ENCODE measurements around the gene XRCC4. TPM values are rescaled to one million over a fixed set of nuclear protein-coding genes. Genes with fewer than 3 reads are reported as not detected.

Gene XRCC4
- total RNA-seq, 2 experiments from 2014 or later = 9.5 to 11.6 TPM

- ChIA-PET CTCF (no interaction called here), POLR2A (no interaction called here)
- Mint-ChIP-seq H3K4me1 (no peaks in the 10 kb centered on the region), H3K36me3 (ENCODE audit: low read depth) (no peaks in the 10 kb centered on the region), H3K9me3 (peaks cover 4% of the 10 kb centered on the region), H3K27ac (no peak overlapping the region), H3K27me3 (no peaks in the 10 kb centered on the region), H3K4me3 (no peak overlapping the region)
- DNase-seq = no peak
These were observed 286.5 kb downstream of the XRCC4 start for GRCh38 chr5:83363886-83364275.

DNA sequence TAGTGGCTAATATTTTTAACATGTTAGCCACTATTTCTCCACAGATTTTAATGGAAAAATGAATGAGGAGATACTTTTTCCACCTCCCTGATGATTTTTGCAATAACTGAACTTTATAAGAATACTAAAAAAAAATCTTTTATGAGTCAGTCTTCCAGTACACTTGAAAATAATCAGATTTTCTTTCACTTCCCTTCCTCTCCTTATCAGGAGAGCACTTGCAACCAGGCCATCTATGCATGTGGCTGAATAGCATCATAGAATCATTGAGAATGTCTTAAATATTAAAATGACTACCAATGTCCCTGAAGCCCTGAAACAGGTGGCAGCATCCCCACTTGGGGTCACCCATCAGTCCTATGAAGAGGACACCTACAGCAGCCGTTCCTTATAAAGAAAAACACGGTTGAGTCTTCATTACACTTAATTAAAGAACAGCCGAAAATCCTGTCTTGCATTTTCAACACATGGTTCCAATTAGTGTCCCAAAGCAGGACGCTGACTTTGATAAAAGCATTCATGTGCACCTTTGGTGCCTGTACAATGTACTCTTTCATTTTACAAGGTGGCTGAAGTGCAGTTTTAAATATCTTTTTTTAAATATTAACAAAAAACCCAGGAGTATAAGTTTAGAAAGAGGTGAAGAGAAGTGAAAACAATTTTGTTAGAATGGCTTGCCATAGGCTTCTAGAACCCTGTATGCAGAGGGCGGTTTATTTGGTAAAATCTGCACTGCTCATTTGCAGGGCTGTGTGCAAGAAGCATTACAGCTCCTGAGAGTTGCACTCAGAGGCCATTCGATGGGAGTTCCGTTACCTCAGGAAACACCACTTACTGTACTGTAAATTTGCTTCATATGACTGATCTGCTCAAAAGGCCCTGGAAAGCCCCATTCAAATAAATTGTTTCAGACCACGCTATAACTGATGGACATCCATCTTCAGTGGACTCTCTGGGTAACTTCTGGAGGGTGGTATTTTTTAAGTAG is 287.3 kb downstream of the XRCC4 start:
- ChIA-PET CTCF (no interaction called here), POLR2A (no interaction called here)
- H3K9me3 Mint-ChIP-seq = peaks cover 2% of the 10 kb centered on the region
- H3K27me3 Mint-ChIP-seq = no peaks in the 10 kb centered on the region
- no peaks in the 10 kb centered on the region for H3K4me1 Mint-ChIP-seq
- no peak for DNase-seq
- no peaks in the 10 kb centered on the region for H3K36me3 Mint-ChIP-seq (ENCODE audit: low read depth)
- H3K27ac Mint-ChIP-seq = no peak overlapping the region
- no peak overlapping the region for H3K4me3 Mint-ChIP-seq

DNA sequence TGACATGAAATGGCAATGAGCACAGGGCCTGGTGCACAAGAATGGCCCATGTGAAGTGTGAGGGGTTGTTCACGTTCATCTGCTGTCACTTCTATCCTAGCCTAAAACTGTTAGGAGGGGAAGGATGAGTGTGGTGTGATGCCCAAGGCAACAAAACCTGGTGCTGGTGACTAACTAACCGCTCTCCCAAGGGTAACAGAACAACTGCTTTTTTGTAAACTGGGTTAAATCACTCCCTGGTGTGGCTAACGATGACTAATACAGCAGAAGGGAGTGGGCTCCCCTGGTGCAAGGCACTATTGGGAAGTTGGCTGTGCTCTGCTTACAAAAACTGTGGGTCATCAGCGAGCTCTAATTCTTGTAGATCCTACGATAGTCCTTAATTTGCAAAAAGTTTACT is 291.0 kb downstream of the XRCC4 start:
- Mint-ChIP-seq H3K9me3 (peaks cover 2% of the 10 kb centered on the region), H3K27me3 (no peaks in the 10 kb centered on the region), H3K36me3 (ENCODE audit: low read depth) (no peaks in the 10 kb centered on the region), H3K27ac (no peak overlapping the region), H3K4me1 (no peaks in the 10 kb centered on the region), H3K4me3 (no peak overlapping the region)
- CTCF ChIA-PET = no interaction called here
- POLR2A ChIA-PET = no interaction called here
- DNase-seq = no peak

DNA sequence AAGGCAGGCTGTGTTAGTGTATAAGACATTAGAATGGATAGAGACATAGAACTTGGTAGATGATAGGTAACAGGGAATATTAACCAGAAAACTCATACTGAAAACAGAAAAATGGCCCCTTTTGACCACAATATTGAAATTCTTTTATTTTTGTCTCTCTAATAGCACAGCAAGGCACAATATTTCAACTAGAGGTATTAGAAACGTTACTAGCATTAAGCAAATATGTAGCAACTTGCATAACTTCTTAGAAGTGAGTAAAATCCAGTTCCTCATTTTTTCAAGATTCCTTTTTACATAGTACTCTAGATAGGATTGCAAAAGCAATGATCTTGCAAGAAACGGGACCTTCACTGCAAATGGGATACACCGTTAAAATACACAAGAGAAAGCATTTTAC is 291.5 kb downstream of the XRCC4 start:
- CTCF ChIA-PET = no interaction called here
- Mint-ChIP-seq H3K4me3 (no peak overlapping the region), H3K27me3 (no peaks in the 10 kb centered on the region), H3K27ac (no peak overlapping the region), H3K4me1 (no peaks in the 10 kb centered on the region), H3K36me3 (ENCODE audit: low read depth) (no peaks in the 10 kb centered on the region), H3K9me3 (no peaks in the 10 kb centered on the region)
- POLR2A ChIA-PET = no interaction called here
- DNase-seq = no peak

- H3K4me3 Mint-ChIP-seq = no peak overlapping the region
- POLR2A ChIA-PET = no interaction called here
These were observed 293.6 kb downstream of the XRCC4 start for GRCh38 chr5:83370957-83371356.

GRCh38 chr5:83371726-83372125 is 294.4 kb downstream of the XRCC4 start:
- Mint-ChIP-seq H3K9me3 (no peaks in the 10 kb centered on the region), H3K27ac (no peak overlapping the region), H3K27me3 (no peaks in the 10 kb centered on the region), H3K4me1 (no peaks in the 10 kb centered on the region), H3K4me3 (no peak overlapping the region), H3K36me3 (ENCODE audit: low read depth) (no peaks in the 10 kb centered on the region)
- CTCF ChIA-PET = no interaction called here
- POLR2A ChIA-PET = no interaction called here
- no peak for DNase-seq

More at GRCh38 chr5:83370957-83371356, 293.6 kb downstream of the XRCC4 start:
- no peaks in the 10 kb centered on the region for H3K36me3 Mint-ChIP-seq (ENCODE audit: low read depth)
- H3K4me1 Mint-ChIP-seq = no peaks in the 10 kb centered on the region
- H3K9me3 Mint-ChIP-seq = no peaks in the 10 kb centered on the region
- no peak for DNase-seq
- H3K27ac Mint-ChIP-seq = no peak overlapping the region
- CTCF ChIA-PET = no interaction called here
- no peaks in the 10 kb centered on the region for H3K27me3 Mint-ChIP-seq

DNA sequence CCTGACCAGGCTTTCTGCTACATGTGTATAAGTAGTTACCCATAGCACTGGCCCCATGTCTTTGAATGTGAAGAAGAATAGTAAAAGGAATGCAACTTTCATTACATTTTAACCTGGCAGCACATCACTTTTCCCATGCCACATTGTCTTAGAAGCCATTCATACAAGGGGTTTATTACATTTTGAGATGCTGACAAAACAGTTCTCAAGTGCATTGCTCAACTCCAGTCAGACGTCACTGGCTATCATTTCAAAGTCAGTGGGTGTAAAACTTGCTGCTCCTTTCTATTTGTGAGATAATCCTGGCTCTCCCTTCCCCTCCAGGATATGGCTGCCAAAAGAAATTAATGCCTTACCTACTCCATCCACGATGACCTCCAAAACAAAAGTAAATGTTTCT is 297.2 kb downstream of the XRCC4 start:
- Mint-ChIP-seq H3K27me3 (peaks cover 2% of the 10 kb centered on the region), H3K9me3 (no peaks in the 10 kb centered on the region), H3K4me1 (no peaks in the 10 kb centered on the region), H3K36me3 (ENCODE audit: low read depth) (no peaks in the 10 kb centered on the region), H3K27ac (no peak overlapping the region), H3K4me3 (no peak overlapping the region)
- ChIA-PET CTCF (no interaction called here), POLR2A (no interaction called here)
- no peak for DNase-seq

DNA sequence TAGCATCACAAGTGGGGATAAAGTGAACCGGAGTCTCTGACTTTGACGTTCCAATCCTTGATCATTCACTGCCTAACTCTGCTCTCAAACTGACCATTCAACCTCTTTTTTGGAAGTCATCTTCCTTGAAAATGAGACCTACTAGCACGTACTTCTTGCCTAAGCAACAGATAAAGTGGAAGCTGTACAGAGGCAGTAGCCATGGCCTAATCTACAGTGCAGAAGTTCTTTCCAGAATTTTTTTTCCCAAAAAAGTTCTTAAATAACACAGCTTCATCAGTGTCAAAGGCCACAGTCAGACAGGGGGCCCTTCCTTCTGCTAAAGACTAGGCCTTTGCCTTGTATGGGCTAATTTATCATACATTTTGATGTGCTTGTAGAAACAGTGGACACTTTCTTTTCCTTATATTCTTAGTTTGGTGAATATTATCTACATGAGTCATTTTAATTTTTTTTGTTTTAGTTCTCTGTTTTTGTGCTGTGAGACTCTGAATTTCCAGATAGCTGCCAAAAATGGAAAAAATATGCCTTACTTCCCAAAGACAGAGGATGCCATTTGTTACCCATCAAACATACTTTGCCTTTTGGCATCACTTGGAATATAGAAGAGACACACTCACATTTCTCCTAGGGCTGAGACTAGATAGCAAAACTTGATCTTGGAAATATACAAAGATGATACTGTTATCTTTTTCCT is 297.9 kb downstream of the XRCC4 start:
- H3K27ac Mint-ChIP-seq = no peak overlapping the region
- H3K9me3 Mint-ChIP-seq = no peaks in the 10 kb centered on the region
- H3K36me3 Mint-ChIP-seq (ENCODE audit: low read depth) = no peaks in the 10 kb centered on the region
- no peaks in the 10 kb centered on the region for H3K4me1 Mint-ChIP-seq
- no peak for DNase-seq
- no peak overlapping the region for H3K4me3 Mint-ChIP-seq
- ChIA-PET POLR2A (no interaction called here), CTCF (no interaction called here)
- H3K27me3 Mint-ChIP-seq = peaks cover 2% of the 10 kb centered on the region

DNA sequence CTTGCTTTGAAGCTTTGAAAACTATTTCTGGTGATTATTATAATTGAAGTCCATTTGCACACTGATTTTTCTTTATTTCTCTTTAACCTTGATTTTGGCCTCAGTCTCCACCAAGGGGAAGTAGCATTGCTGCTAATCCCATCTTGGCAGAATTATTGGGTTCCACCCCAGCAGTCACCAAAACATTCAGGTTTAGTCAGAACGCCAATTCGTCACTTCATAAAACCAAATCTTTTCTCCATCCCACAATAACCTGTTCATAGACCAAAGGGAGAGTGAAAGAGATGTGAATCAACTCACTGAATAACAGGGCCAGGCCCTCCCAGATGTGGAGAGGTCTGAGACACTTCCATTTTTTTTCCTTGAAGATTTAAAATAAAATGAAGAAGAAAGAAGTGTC is 299.1 kb downstream of the XRCC4 start:
- no peaks in the 10 kb centered on the region for H3K36me3 Mint-ChIP-seq (ENCODE audit: low read depth)
- peaks cover 2% of the 10 kb centered on the region for H3K27me3 Mint-ChIP-seq
- no peaks in the 10 kb centered on the region for H3K4me1 Mint-ChIP-seq
- H3K9me3 Mint-ChIP-seq = no peaks in the 10 kb centered on the region
- no peak overlapping the region for H3K4me3 Mint-ChIP-seq
- DNase-seq = no peak
- no peak overlapping the region for H3K27ac Mint-ChIP-seq
- POLR2A ChIA-PET = no interaction called here
- CTCF ChIA-PET = no interaction called here

DNA sequence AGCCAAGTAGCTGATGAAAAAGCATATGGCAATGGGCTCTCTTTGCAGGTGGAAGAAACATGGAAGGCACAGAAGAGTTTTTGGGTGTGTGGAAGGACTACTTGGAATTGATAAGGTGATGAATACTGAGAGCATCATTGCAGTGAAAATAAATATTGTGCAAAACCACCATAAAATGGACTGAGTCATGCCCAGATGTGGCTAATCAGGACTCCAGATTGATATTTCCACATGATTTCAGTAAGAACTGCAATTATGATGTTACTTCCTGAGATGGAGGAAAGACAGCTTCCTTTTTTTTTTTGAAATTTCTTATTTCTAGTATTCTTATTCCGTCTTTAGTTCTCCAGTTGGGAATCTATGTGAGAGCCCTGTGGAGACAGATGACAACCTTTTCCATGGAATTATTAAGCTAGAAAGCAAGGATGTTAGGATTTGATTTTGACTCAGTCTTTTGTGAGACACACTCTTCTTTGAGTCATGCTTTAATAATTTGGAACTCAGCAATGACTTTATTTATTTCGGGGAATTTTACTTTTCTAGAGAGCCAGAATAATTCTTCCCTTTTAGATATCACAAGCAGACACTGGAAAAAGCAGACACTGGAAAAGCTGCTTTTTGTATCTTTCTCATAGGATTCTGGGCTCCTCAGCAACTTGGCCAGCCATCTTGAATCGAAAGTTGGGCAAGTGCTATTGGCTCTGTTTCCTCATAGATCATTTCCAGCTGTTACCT is 300.0 kb downstream of the XRCC4 start:
- no peak for DNase-seq
- no peaks in the 10 kb centered on the region for H3K4me1 Mint-ChIP-seq
- H3K27me3 Mint-ChIP-seq = peaks cover 2% of the 10 kb centered on the region
- no peaks in the 10 kb centered on the region for H3K36me3 Mint-ChIP-seq (ENCODE audit: low read depth)
- H3K27ac Mint-ChIP-seq = no peak overlapping the region
- no peak overlapping the region for H3K4me3 Mint-ChIP-seq
- ChIA-PET POLR2A (no interaction called here), CTCF (no interaction called here)
- no peaks in the 10 kb centered on the region for H3K9me3 Mint-ChIP-seq

DNA sequence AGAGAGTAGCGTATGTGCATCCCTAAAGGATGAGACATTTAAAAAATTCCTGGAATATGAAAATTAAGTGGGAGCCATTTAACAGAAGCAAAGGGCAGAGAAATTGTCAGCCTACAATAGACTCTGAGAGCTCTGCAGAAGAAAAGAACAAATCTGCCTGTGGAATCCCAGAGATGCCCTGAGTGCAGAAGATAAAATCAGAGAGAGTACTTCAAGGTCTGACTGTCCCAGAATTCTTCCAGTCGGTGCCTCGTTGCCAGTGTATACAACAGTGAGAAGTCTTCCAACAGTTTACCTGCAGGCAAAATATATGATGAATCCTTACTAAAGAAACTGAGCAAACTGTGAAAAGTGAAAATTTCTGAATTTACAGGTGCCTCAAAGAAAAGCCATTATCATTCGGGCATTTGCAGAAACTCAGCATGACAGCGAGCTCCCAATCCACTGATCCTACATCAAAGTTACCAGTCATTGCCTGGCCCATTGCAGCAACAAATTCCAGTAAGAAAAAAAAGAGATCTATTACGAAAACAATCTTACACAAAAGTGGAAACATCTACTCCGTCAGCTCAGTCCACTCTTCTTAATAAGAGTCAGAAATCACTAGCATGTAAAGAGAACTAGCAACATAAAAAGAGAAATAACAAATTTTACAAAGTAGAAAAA is 301.4 kb downstream of the XRCC4 start:
- DNase-seq = no peak
- CTCF ChIA-PET = no interaction called here
- POLR2A ChIA-PET = no interaction called here
- H3K36me3 Mint-ChIP-seq (ENCODE audit: low read depth) = no peaks in the 10 kb centered on the region
- peaks cover 2% of the 10 kb centered on the region for H3K27me3 Mint-ChIP-seq
- no peaks in the 10 kb centered on the region for H3K4me1 Mint-ChIP-seq
- peaks cover 2% of the 10 kb centered on the region for H3K9me3 Mint-ChIP-seq
- H3K27ac Mint-ChIP-seq = no peak overlapping the region
- H3K4me3 Mint-ChIP-seq = no peak overlapping the region

DNA sequence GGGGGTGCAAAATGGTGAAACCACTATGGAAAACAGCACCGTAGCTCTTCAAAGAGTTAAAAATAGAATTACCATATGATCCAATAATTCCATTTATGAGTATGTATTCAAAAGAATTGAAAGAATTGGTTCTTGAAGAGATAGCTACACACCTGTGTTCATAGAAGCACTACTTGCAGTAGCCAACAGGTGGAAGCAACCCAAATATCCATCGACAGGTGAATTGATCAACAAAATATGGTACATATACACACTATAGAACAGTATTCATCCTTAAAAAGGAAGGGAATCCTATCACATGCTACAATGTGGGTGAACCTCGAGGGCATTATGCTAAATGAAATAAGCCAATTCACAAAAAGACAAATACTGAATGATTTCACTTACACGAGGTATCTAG is 308.5 kb downstream of the XRCC4 start:
- ChIA-PET POLR2A (no interaction called here), CTCF (no interaction called here)
- Mint-ChIP-seq H3K36me3 (ENCODE audit: low read depth) (no peaks in the 10 kb centered on the region), H3K4me3 (no peak overlapping the region), H3K27ac (no peak overlapping the region), H3K9me3 (peaks cover 4% of the 10 kb centered on the region), H3K4me1 (no peaks in the 10 kb centered on the region), H3K27me3 (no peaks in the 10 kb centered on the region)
- no peak for DNase-seq

DNA sequence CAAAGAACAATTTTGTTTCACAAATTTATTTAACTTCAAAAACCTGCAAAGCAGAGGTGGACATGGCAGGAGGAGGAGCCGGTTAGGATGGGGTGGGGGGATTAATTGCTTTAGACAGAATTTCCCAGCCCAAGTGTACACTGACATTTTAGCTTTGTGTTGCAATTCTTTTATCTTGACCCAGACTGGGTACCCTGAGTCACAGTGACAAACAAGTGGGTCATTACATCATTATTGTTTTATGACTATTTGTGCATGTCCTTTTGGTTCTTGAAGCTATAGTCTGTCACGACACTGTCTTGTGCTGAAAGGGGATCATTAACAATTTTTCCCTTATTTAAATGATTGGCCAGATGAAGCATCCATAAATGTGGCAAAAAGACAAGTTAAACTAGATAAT is 309.7 kb downstream of the XRCC4 start:
- DNase-seq = no peak
- ChIA-PET CTCF (no interaction called here), POLR2A (no interaction called here)
- H3K4me1 Mint-ChIP-seq = no peaks in the 10 kb centered on the region
- peaks cover 4% of the 10 kb centered on the region for H3K9me3 Mint-ChIP-seq
- no peaks in the 10 kb centered on the region for H3K36me3 Mint-ChIP-seq (ENCODE audit: low read depth)
- H3K27me3 Mint-ChIP-seq = no peaks in the 10 kb centered on the region
- H3K4me3 Mint-ChIP-seq = no peak overlapping the region
- H3K27ac Mint-ChIP-seq = no peak overlapping the region

All from activated CD4-positive, alpha-beta T cell treated with anti-CD3 and anti-CD28 coated beads, Interleukin-2, amount 10 ng/mL, durations not matched to agents 7 days and 5 days (primary cell).